Vagina (tissue), 2 donors: ENCODE results near the gene ZNF408.

Source experiments
- CTCF ChIP-seq, 3 experiments: fragments of 450-650 bp in 2 of 3; fragments of 200-600 bp in 1 of 3; sonication (generic) in 1 of 3; IDR thresholded peaks; one replicate each; pipeline ENCODE4 v1.5.1; 2017 to 2019; ENCODE audit warnings: antibody characterized with exemption in 3 of 3, mild to moderate bottlenecking in 2 of 3, moderate library complexity in 2 of 3
- POLR2A ChIP-seq, 2 donors: fragments of 450-650 bp; IDR thresholded peaks; one replicate each; pipeline ENCODE4 v1.6.1; 2017; ENCODE audit warnings: antibody characterized with exemption in 2 of 2, mild to moderate bottlenecking in 2 of 2, moderate library complexity in 2 of 2

GRCh38 chr11:46736146-46736545, 35.3 kb downstream of the ZNF408 start:
- TF ChIP-seq POLR2A (IDR thresholded peaks at IDR 0.05) (no peak), CTCF (IDR thresholded peaks at IDR 0.05) (no peak)
